SK-N-SH (cell line): ENCODE results near the gene GPR158. TPM values are rescaled to one million over a fixed set of nuclear protein-coding genes. Genes with fewer than 3 reads are reported as not detected.

Experiments used
- CTCF ChIA-PET: fragments of 300-600, 350-600 bp; formaldehyde crosslinking; extraction: SDS; loops from one replicate; lab custom pipeline; 2021; lab: Yijun Ruan, JAX
- POLR2A ChIA-PET: fragments of 350-600 bp; sonication (Branson Sonifier 250); formaldehyde crosslinking; extraction: SDS; loops from one replicate; lab custom pipeline; 2020; ENCODE audit warnings: antibody characterized with exemption, inconsistent platforms; lab: Yijun Ruan, JAX
- DNase-seq: peaks from one replicate; pipeline ENCODE4 v3.0.0; 2012
- H2AFZ ChIP-seq: fragments of 200-600 bp; sonication (generic); 2 replicates; pipeline ENCODE4 v1.8.1; 2016; ENCODE audit warnings: antibody characterized with exemption, mild to moderate bottlenecking, low read depth
- H3F3A ChIP-seq: fragments of 200-600 bp; sonication (generic); replicated peaks from 2 replicates; pipeline ENCODE3; 2016; ENCODE audit warnings: antibody characterized with exemption, mild to moderate bottlenecking; ENCODE audit not compliant: insufficient read depth
- H3K27ac ChIP-seq, 2 experiments: fragments of 200-500 bp in 1 of 2; fragments of 200-600 bp in 1 of 2; sonication (Bioruptor generic) in 1 of 2; sonication (generic), shearing (Covaris generic) in 1 of 2; 2 replicates each; pipeline versions ENCODE4 v1.5.1 to v1.6.1; 2014 to 2016; ENCODE audit warnings: low read depth in 2 of 2, inconsistent platforms in 1 of 2, low read length in 1 of 2, mild to moderate bottlenecking in 1 of 2, mixed read lengths in 1 of 2
- H3K27me3 ChIP-seq: fragments of 200-600 bp; sonication (generic), shearing (Covaris generic); 2 replicates; pipeline ENCODE4 v1.6.1; 2016; ENCODE audit warnings: mixed run types; ENCODE audit not compliant: insufficient read depth
- H3K36me3 ChIP-seq, 2 experiments: fragments of 200-500 bp in 1 of 2; fragments of 200-600 bp in 1 of 2; sonication (Bioruptor generic) in 1 of 2; sonication (generic) in 1 of 2; replicated peaks in 1 of 2; 2 replicates each; pipeline versions ENCODE3 to v1.5.1; 2014 to 2016; ENCODE audit warnings: low read length in 1 of 2, mild to moderate bottlenecking in 1 of 2; ENCODE audit not compliant: insufficient read depth in 2 of 2, control insufficient read depth in 1 of 2
- H3K4me1 ChIP-seq, 2 experiments: fragments of 200-500 bp in 1 of 2; fragments of 200-600 bp in 1 of 2; sonication (Bioruptor generic) in 1 of 2; sonication (generic), shearing (Covaris generic) in 1 of 2; 2 replicates each; pipeline versions ENCODE4 v1.5.1 to v1.6.1; 2014 to 2016; ENCODE audit warnings: low read depth in 1 of 2, low read length in 1 of 2, mixed run types in 1 of 2; ENCODE audit not compliant: insufficient read depth in 2 of 2, control insufficient read depth in 1 of 2
- H3K4me2 ChIP-seq: fragments of 200-600 bp; sonication (generic), shearing (Covaris generic); 2 replicates; pipeline ENCODE4 v1.6.1; 2017; ENCODE audit warnings: mixed run types
- H3K4me3 ChIP-seq, 2 experiments: fragments of 200-500 bp in 1 of 2; fragments of 200-600 bp in 1 of 2; sonication (Bioruptor generic) in 1 of 2; sonication (generic), shearing (Covaris generic) in 1 of 2; 2 replicates each; pipeline versions ENCODE4 v1.5.1 to v1.8.1; 2014 to 2016; ENCODE audit warnings: low read depth in 2 of 2, inconsistent platforms in 1 of 2, low read length in 1 of 2, mild to moderate bottlenecking in 1 of 2, mixed read lengths in 1 of 2, moderate library complexity in 1 of 2
- H3K79me2 ChIP-seq: fragments of 200-600 bp; sonication (generic); 2 replicates; pipeline ENCODE4 v1.8.1; 2017; ENCODE audit warnings: mild to moderate bottlenecking; ENCODE audit not compliant: insufficient read depth
- H3K9ac ChIP-seq: fragments of 200-600 bp; sonication (generic); 2 replicates; pipeline ENCODE4 v1.6.1; 2017; ENCODE audit warnings: mixed run types
- H3K9me2 ChIP-seq: fragments of 200-600 bp; sonication (generic); 2 replicates; pipeline ENCODE4 v1.6.1; 2017; ENCODE audit warnings: mixed run types
- H3K9me3 ChIP-seq: fragments of 200-600 bp; sonication (generic); 2 replicates; pipeline ENCODE4 v1.6.1; 2017; ENCODE audit warnings: mixed run types, mild to moderate bottlenecking, moderate library complexity
- H4K20me1 ChIP-seq: fragments of 200-600 bp; sonication (generic); 2 replicates; pipeline ENCODE4 v1.6.1; 2017; ENCODE audit warnings: mild to moderate bottlenecking, mixed run types; ENCODE audit not compliant: insufficient read depth
- CHD2 ChIP-seq: fragments of 150-350 bp; IDR thresholded peaks from 2 replicates; pipeline ENCODE4 v1.6.1; 2018; ENCODE audit warnings: low read length; ENCODE audit not compliant: partially characterized antibody
- ELF1 ChIP-seq: IDR thresholded peaks from 2 replicates; pipeline ENCODE4 v1.4.0; 2012
- EP300 ChIP-seq, 2 experiments: IDR thresholded peaks; 2 replicates each; pipeline versions ENCODE4 v1.4.0 to v1.6.1; 2012; ENCODE audit warnings: borderline replicate concordance in 1 of 2, low read depth in 1 of 2, low read length in 1 of 2
- FOSL2 ChIP-seq: IDR thresholded peaks from 2 replicates; pipeline ENCODE4 v1.4.0; 2012; ENCODE audit warnings: low read depth, mild to moderate bottlenecking, moderate library complexity, borderline replicate concordance
- FOXJ3 ChIP-seq: sonication (generic); formaldehyde crosslinking; IDR thresholded peaks from 2 replicates; pipeline ENCODE4 v1.5.1; 2020; ENCODE audit warnings: mild to moderate bottlenecking, missing genetic modification reagents
- FOXM1 ChIP-seq: IDR thresholded peaks from 2 replicates; pipeline ENCODE4 v1.4.0; 2012; ENCODE audit warnings: low read depth, mild to moderate bottlenecking
- GATA2 ChIP-seq: sonication (generic); formaldehyde crosslinking; IDR thresholded peaks from 2 replicates; pipeline ENCODE4 v1.5.0; 2020; ENCODE audit warnings: mild to moderate bottlenecking, missing genetic modification reagents
- JUND ChIP-seq: IDR thresholded peaks from 2 replicates; pipeline ENCODE4 v1.4.0; 2012
- MEF2A ChIP-seq: IDR thresholded peaks from 2 replicates; pipeline ENCODE4 v1.4.0; 2012; ENCODE audit warnings: low read depth, borderline replicate concordance
- MXI1 ChIP-seq: IDR thresholded peaks from 2 replicates; pipeline ENCODE4 v1.6.1; 2012; ENCODE audit warnings: mild to moderate bottlenecking, low read depth, low read length, improper control_type of control experiment
- NRF1 ChIP-seq: IDR thresholded peaks from 2 replicates; pipeline ENCODE4 v1.6.1; 2012; ENCODE audit warnings: low read depth, mild to moderate bottlenecking, low read length
- POLR2AphosphoS5 ChIP-seq: IDR thresholded peaks from 2 replicates; pipeline ENCODE4 v1.6.1; 2012; ENCODE audit warnings: low read depth, low read length
- RFX5 ChIP-seq: IDR thresholded peaks from 2 replicates; pipeline ENCODE4 v1.6.1; 2012; ENCODE audit warnings: mild to moderate bottlenecking, improper control_type of control experiment, low read length
- RXRA ChIP-seq: IDR thresholded peaks from 2 replicates; pipeline ENCODE4 v1.4.0; 2012; ENCODE audit warnings: low read depth, mild to moderate bottlenecking, borderline replicate concordance
- SIN3A ChIP-seq: IDR thresholded peaks from 2 replicates; pipeline ENCODE4 v1.6.1; 2012; ENCODE audit warnings: low read depth, mild to moderate bottlenecking, low read length, moderate library complexity, borderline replicate concordance
- SMC3 ChIP-seq: IDR thresholded peaks from 2 replicates; pipeline ENCODE4 v1.6.1; 2012; ENCODE audit warnings: low read depth, low read length, improper control_type of control experiment
- TAF1 ChIP-seq: IDR thresholded peaks from 2 replicates; pipeline ENCODE4 v1.6.1; 2012; ENCODE audit warnings: low read depth, mild to moderate bottlenecking, low read length, moderate library complexity, borderline replicate concordance
- TCF12 ChIP-seq: IDR thresholded peaks from 2 replicates; pipeline ENCODE4 v1.4.0; 2012
- TEAD4 ChIP-seq: IDR thresholded peaks from 2 replicates; pipeline ENCODE4 v1.4.0; 2012; ENCODE audit warnings: mild to moderate bottlenecking, borderline replicate concordance; ENCODE audit not compliant: insufficient read depth
- YY1 ChIP-seq: IDR thresholded peaks from 2 replicates; pipeline ENCODE4 v1.4.0; 2012; ENCODE audit warnings: low read depth, mild to moderate bottlenecking
- WGBS: methylation state at CpG from one replicate; pipeline ENCODE4 v1.1.6; 2017; ENCODE audit warnings: low lambda C conversion rate; 5-methylcytosine and 5-hydroxymethylcytosine counted together
- polyA plus RNA-seq, 3 experiments: library from polyadenylated mRNA; depleted of rRNA; stranded (reverse); fragments of >200 nt; gene quantifications; 2 replicates each; pipeline ENCODE4 v1.2.3, GENCODE V29; 2012
- TF ChIP-seq, protein P1 (sequence below): IDR thresholded peaks from 2 replicates; pipeline ENCODE4; 2012
- TF ChIP-seq, protein P2 (sequence below): IDR thresholded peaks from 2 replicates; pipeline ENCODE4 v1.4.0; 2012; ENCODE audit warnings: low read depth

GPR158 gene
- polyA plus RNA-seq, 1 of the 3 experiments (the other 2 are of a cell fraction), result not detected

DNA sequence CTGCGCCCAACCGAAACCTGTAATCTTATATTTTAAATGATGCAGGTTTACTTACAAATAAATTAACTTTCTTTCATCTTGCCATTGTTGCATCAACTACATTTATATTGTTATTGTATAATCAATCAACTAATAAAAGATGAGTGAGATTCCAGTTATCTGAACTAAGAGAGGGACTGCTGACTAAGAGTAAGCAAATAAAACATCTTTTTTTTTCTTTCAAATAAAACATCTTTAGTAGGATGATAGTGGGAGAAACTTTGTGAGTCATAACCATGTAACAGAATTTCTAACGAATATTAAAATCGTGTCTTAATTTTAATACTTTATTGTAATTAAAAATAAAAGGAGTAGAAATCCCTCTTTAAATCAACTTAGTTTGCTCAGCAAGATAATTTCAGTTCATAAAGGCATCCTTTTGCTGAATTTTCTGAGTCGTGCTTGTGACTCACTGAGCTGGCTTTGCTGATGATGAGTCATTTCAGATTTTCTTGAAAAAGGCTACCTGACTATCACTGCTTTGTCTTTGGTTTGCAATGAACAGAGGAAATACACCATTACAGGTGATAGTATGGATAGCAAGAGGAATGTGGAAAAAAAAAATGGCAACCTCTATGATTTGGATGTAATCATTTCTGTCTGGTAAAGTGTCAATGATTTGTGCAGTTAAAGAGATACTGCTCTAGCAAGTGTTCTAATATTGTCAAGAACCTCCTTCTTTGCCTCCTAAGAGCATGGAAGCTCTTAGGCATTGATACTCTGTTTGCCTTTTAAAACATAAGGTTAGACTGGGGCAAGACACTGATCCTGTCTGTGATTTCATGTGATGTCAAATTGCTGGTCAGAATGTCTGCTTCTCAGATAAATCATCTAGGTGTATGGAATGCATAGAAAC is 119.5 kb downstream of the GPR158 start:
- TF ChIP-seq RFX5 (no peak), MEF2A (no peak), FOSL2 (peak; percentile 58; the same call in 1 of the 2 replicates), RXRA (no peak), JUND (peak; percentile 41), SIN3A (no peak)
- TF ChIP-seq, protein P1, sequence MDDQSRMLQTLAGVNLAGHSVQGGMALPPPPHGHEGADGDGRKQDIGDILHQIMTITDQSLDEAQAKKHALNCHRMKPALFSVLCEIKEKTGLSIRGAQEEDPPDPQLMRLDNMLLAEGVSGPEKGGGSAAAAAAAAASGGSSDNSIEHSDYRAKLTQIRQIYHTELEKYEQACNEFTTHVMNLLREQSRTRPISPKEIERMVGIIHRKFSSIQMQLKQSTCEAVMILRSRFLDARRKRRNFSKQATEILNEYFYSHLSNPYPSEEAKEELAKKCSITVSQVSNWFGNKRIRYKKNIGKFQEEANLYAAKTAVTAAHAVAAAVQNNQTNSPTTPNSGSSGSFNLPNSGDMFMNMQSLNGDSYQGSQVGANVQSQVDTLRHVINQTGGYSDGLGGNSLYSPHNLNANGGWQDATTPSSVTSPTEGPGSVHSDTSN, result no peak
- TF ChIP-seq, all 33 proteins: peak for 2
- WGBS, result 40% methylated on average over 5 of the region's 5 CpGs
- Histone ChIP-seq H3K4me1 (no peaks in the 10 kb centered on the region), H3K36me3 (no peaks in the 10 kb centered on the region), H3K9me2 (no peaks in the 10 kb centered on the region), H3K4me2 (no peak overlapping the region), H3K9ac (no peak overlapping the region), H3F3A (no peaks in the 10 kb centered on the region), H2AFZ (no peak overlapping the region), H3K79me2 (no peaks in the 10 kb centered on the region), H4K20me1 (no peaks in the 10 kb centered on the region), H3K4me3 (no peak overlapping the region), H3K27ac (no peak overlapping the region), H3K27me3 (no peaks in the 10 kb centered on the region), H3K9me3 (no peaks in the 10 kb centered on the region)
- ChIA-PET POLR2A (no interaction called here), CTCF (no interaction called here)
- DNase-seq, result no peak

DNA sequence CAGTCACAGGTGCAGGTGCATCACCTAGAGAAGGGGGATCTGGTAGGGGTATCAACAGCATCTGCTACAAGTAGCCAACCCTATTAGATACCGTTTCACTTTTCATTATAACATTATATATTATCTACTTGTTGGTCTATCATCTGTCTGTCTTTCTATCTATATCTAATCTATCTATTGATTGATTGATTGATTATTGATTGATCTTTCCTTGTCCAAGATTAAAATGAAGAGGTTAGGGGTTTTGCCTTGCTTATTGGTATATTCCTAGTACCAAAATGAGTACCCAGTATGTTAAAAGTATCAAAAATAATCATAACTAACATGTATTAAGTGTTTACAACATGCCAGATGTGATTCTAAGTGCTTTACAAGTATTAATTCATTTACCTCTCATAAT is 121.5 kb downstream of the GPR158 start:
- H3K27ac ChIP-seq, result no peak overlapping the region
- CTCF ChIA-PET, result no interaction called here
- no peaks in the 10 kb centered on the region for H3K79me2 ChIP-seq

More for the DNA sequence above, 121.5 kb downstream of the GPR158 start:
- no peaks in the 10 kb centered on the region for H3F3A ChIP-seq
- POLR2A ChIA-PET, result no interaction called here
- no peaks in the 10 kb centered on the region for H3K9me3 ChIP-seq
- no peaks in the 10 kb centered on the region for H4K20me1 ChIP-seq
- H3K4me1 ChIP-seq, result no peaks in the 10 kb centered on the region
- 5% methylated on average over 1 of the region's 1 CpG for WGBS
- TF ChIP-seq CHD2 (no peak), ELF1 (no peak), POLR2AphosphoS5 (no peak), MXI1 (no peak), MEF2A (no peak), FOXJ3 (CRISPR knock-in tag) (no peak), EP300 (IDR thresholded peaks at IDR 0.05; ENCODE audit: borderline replicate concordance in 1 of 2, low read depth in 1 of 2, low read length in 1 of 2) (no peak), TCF12 (no peak), JUND (no peak), RFX5 (no peak), TAF1 (no peak), GATA2 (no peak), SIN3A (no peak), FOXM1 (no peak), TEAD4 (no peak), YY1 (no peak), SMC3 (no peak), NRF1 (no peak)
- TF ChIP-seq, protein P2, sequence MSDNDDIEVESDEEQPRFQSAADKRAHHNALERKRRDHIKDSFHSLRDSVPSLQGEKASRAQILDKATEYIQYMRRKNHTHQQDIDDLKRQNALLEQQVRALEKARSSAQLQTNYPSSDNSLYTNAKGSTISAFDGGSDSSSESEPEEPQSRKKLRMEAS, result no peak
- H3K4me3 ChIP-seq, result no peak overlapping the region
- no peaks in the 10 kb centered on the region for H3K9me2 ChIP-seq
- H3K27me3 ChIP-seq, result no peaks in the 10 kb centered on the region
- H3K9ac ChIP-seq, result no peak overlapping the region
- H2AFZ ChIP-seq, result no peak overlapping the region
- no peak for DNase-seq
- H3K4me2 ChIP-seq, result no peak overlapping the region
- no peaks in the 10 kb centered on the region for H3K36me3 ChIP-seq
